WTC11 (cell line): ENCODE results near the gene EXOC4. TPM values are rescaled to one million over a fixed set of nuclear protein-coding genes. Genes with fewer than 3 reads are reported as not detected.

Experiments
- ATAC-seq: fragments of 200-7000 bp; cut with Tn5 transposase; 2 replicates; pipeline ENCODE4 v1.10.0; 2021; ENCODE audit warnings: mild to moderate bottlenecking, moderate library complexity
- CTCF ChIA-PET: fragments of 300-600 bp; sonication (Branson Sonifier 250); formaldehyde crosslinking; loops from one replicate; lab custom pipeline; 2021; ENCODE audit warnings: antibody characterized with exemption; lab: Charles Lee
- POLR2A ChIA-PET: fragments of 350-600 bp; sonication (Branson Sonifier 250); formaldehyde crosslinking; loops from one replicate; lab custom pipeline; 2021; ENCODE audit warnings: antibody characterized with exemption; lab: Charles Lee
- DNase-seq: peaks from one replicate; pipeline ENCODE4 v3.0.0; 2021; ENCODE audit warnings: low spot score
- H3K27ac Mint-ChIP-seq: 2 replicates; pipeline ENCODE4 v1.8.0; 2021; ENCODE audit warnings: mixed read lengths
- H3K27me3 Mint-ChIP-seq: 2 replicates; pipeline ENCODE4 v1.8.0; 2021; ENCODE audit warnings: low read depth, mild to moderate bottlenecking, moderate library complexity, mixed read lengths
- H3K36me3 Mint-ChIP-seq: 2 replicates; pipeline ENCODE4 v1.8.0; 2021; ENCODE audit warnings: mixed read lengths
- H3K4me1 Mint-ChIP-seq: 2 replicates; pipeline ENCODE4 v1.8.0; 2022; ENCODE audit warnings: mixed read lengths
- H3K4me3 Mint-ChIP-seq: 2 replicates; pipeline ENCODE4 v1.8.0; 2021; ENCODE audit warnings: mild to moderate bottlenecking, moderate library complexity, mixed read lengths
- H3K9me3 Mint-ChIP-seq: 2 replicates; pipeline ENCODE4 v1.8.0; 2021; ENCODE audit warnings: mixed read lengths
- ATF3 ChIP-seq: sonication (generic); formaldehyde crosslinking; conservative IDR thresholded peaks from 2 replicates; pipeline ENCODE4 v1.8.1; 2022; ENCODE audit warnings: mild to moderate bottlenecking, missing genetic modification reagents
- CREM ChIP-seq: sonication (generic); formaldehyde crosslinking; IDR thresholded peaks from 2 replicates; pipeline ENCODE4 v1.8.1; 2022; ENCODE audit warnings: mild to moderate bottlenecking, missing genetic modification reagents, moderate library complexity
- ELF4 ChIP-seq: sonication (generic); formaldehyde crosslinking; IDR thresholded peaks from 2 replicates; pipeline ENCODE4 v1.8.1; 2022; ENCODE audit warnings: low read depth, mild to moderate bottlenecking, moderate library complexity, missing genetic modification reagents
- EMX1 ChIP-seq: fragments of 250-450 bp; sonication (Bioruptor Pico); IDR thresholded peaks from 2 replicates; pipeline ENCODE4 v1.8.0; 2021; ENCODE audit warnings: mild to moderate bottlenecking
- FOXP4 ChIP-seq: sonication (generic); formaldehyde crosslinking; IDR thresholded peaks from 2 replicates; pipeline ENCODE4 v1.8.0; 2022; ENCODE audit warnings: mild to moderate bottlenecking, missing genetic modification reagents
- HMGA2 ChIP-seq: fragments of 250-450 bp; sonication (Bioruptor Pico); IDR thresholded peaks from 2 replicates; pipeline ENCODE4 v1.4.0; 2021; ENCODE audit warnings: mild to moderate bottlenecking, moderate library complexity
- JAZF1 ChIP-seq: fragments of 250-450 bp; sonication (Bioruptor Pico); IDR thresholded peaks from 2 replicates; pipeline ENCODE4 v1.9.0; 2021; ENCODE audit warnings: moderate library complexity, mild to moderate bottlenecking, inconsistent platforms
- MXD4 ChIP-seq: fragments of 250-450 bp; sonication (Bioruptor Pico); IDR thresholded peaks from 2 replicates; pipeline ENCODE4 v1.8.0; 2021; ENCODE audit warnings: mild to moderate bottlenecking, moderate library complexity, borderline replicate concordance
- NR1H2 ChIP-seq: sonication (generic); formaldehyde crosslinking; IDR thresholded peaks from 2 replicates; pipeline ENCODE4 v1.9.0; 2021; ENCODE audit warnings: mild to moderate bottlenecking, moderate library complexity, missing genetic modification reagents
- PRRX2 ChIP-seq: fragments of 250-450 bp; sonication (Bioruptor Pico); IDR thresholded peaks from 2 replicates; pipeline ENCODE4 v1.8.0; 2021; ENCODE audit warnings: mild to moderate bottlenecking
- SMAD3 ChIP-seq: sonication (generic); formaldehyde crosslinking; IDR thresholded peaks from 2 replicates; pipeline ENCODE4 v1.8.0; 2022; ENCODE audit warnings: missing genetic modification reagents, mild to moderate bottlenecking, borderline replicate concordance
- TCF7 ChIP-seq: sonication (generic); formaldehyde crosslinking; IDR thresholded peaks from 2 replicates; pipeline ENCODE4 v1.8.0; 2022; ENCODE audit warnings: mild to moderate bottlenecking, low read depth, missing genetic modification reagents, moderate library complexity
- TEAD4 ChIP-seq: sonication (generic); formaldehyde crosslinking; IDR thresholded peaks from 2 replicates; pipeline ENCODE4 v1.8.0; 2022; ENCODE audit warnings: mild to moderate bottlenecking, missing genetic modification reagents
- ZBTB21 ChIP-seq: sonication (generic); formaldehyde crosslinking; IDR thresholded peaks from 2 replicates; pipeline ENCODE4 v1.8.1; 2023; ENCODE audit warnings: mild to moderate bottlenecking, missing genetic modification reagents, borderline replicate concordance
- ZNF138 ChIP-seq: sonication (generic); formaldehyde crosslinking; conservative IDR thresholded peaks from 2 replicates; pipeline ENCODE4 v1.8.1; 2022; ENCODE audit warnings: mild to moderate bottlenecking, moderate library complexity, missing genetic modification reagents
- ZNF219 ChIP-seq: sonication (generic); formaldehyde crosslinking; IDR thresholded peaks from 2 replicates; pipeline ENCODE4 v1.8.0; 2023; ENCODE audit warnings: missing genetic modification reagents, mild to moderate bottlenecking, borderline replicate concordance
- total RNA-seq: library from RNA; stranded (reverse); gene quantifications from 3 replicates; pipeline ENCODE4 v1.2.3, GENCODE V29; 2021
- TF ChIP-seq, protein P1 (sequence below): fragments of 200-600 bp; IDR thresholded peaks from 2 replicates; pipeline ENCODE4 v1.8.0; 2022; ENCODE audit warnings: antibody characterized with exemption
- TF ChIP-seq, protein P2 (sequence below): sonication (generic); formaldehyde crosslinking; IDR thresholded peaks from 2 replicates; pipeline ENCODE4 v1.8.0; 2022; ENCODE audit warnings: missing genetic modification reagents

The EXOC4 gene
- total RNA-seq, 1 experiment from 2014 or later: 62.0 TPM

DNA sequence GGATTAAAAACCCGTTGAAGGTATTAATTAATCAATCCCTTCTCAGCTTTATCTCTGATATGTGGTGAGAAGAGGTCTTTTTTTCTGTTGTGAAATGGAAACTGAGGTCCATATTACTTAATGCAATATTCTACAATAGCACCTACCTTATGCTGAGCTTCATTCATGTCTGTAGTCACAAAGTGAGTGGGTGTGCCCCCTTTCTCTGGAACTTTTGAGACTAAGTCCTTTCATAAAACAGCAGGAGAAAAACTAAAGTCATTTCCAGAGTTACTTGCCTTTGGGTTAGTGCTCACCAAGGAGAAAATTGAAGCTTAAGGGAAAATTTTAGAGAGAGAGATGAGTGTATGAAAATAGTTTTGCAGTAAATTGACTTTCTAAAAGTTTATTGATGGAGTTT is 61.2 kb downstream of the EXOC4 start:
- H3K27ac Mint-ChIP-seq: no peak overlapping the region
- no peaks in the 10 kb centered on the region for H3K9me3 Mint-ChIP-seq
- H3K4me1 Mint-ChIP-seq: no peaks in the 10 kb centered on the region
- DNase-seq: no peak
- TF ChIP-seq PRRX2 (CRISPR knock-in tag) (no peak), ZNF219 (CRISPR knock-in tag) (no peak), ELF4 (CRISPR knock-in tag) (no peak), MXD4 (CRISPR knock-in tag) (no peak), ATF3 (no peak), CREM (no peak)
- TF ChIP-seq, protein P1, sequence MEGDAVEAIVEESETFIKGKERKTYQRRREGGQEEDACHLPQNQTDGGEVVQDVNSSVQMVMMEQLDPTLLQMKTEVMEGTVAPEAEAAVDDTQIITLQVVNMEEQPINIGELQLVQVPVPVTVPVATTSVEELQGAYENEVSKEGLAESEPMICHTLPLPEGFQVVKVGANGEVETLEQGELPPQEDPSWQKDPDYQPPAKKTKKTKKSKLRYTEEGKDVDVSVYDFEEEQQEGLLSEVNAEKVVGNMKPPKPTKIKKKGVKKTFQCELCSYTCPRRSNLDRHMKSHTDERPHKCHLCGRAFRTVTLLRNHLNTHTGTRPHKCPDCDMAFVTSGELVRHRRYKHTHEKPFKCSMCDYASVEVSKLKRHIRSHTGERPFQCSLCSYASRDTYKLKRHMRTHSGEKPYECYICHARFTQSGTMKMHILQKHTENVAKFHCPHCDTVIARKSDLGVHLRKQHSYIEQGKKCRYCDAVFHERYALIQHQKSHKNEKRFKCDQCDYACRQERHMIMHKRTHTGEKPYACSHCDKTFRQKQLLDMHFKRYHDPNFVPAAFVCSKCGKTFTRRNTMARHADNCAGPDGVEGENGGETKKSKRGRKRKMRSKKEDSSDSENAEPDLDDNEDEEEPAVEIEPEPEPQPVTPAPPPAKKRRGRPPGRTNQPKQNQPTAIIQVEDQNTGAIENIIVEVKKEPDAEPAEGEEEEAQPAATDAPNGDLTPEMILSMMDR: no peak
- POLR2A ChIA-PET: no interaction called here
- no peaks in the 10 kb centered on the region for H3K27me3 Mint-ChIP-seq
- no peak overlapping the region for H3K4me3 Mint-ChIP-seq
- no peak for ATAC-seq
- CTCF ChIA-PET: no interaction called here
- 0 out of 2 replicates have a peak, but pooled peaks cover under 1% of the 10 kb centered on the region for H3K36me3 Mint-ChIP-seq

- peaks cover 3% of the 10 kb centered on the region for H3K9me3 Mint-ChIP-seq
- H3K4me3 Mint-ChIP-seq: no peak overlapping the region
- ChIA-PET CTCF (no interaction called here), POLR2A (no interaction called here)
- H3K27ac Mint-ChIP-seq: no peak overlapping the region
- TF ChIP-seq JAZF1: no peak
- TF ChIP-seq HMGA2 (CRISPR knock-in tag): no peak
- no peak for TF ChIP-seq TEAD4 (CRISPR knock-in tag)
- TF ChIP-seq, protein P2, sequence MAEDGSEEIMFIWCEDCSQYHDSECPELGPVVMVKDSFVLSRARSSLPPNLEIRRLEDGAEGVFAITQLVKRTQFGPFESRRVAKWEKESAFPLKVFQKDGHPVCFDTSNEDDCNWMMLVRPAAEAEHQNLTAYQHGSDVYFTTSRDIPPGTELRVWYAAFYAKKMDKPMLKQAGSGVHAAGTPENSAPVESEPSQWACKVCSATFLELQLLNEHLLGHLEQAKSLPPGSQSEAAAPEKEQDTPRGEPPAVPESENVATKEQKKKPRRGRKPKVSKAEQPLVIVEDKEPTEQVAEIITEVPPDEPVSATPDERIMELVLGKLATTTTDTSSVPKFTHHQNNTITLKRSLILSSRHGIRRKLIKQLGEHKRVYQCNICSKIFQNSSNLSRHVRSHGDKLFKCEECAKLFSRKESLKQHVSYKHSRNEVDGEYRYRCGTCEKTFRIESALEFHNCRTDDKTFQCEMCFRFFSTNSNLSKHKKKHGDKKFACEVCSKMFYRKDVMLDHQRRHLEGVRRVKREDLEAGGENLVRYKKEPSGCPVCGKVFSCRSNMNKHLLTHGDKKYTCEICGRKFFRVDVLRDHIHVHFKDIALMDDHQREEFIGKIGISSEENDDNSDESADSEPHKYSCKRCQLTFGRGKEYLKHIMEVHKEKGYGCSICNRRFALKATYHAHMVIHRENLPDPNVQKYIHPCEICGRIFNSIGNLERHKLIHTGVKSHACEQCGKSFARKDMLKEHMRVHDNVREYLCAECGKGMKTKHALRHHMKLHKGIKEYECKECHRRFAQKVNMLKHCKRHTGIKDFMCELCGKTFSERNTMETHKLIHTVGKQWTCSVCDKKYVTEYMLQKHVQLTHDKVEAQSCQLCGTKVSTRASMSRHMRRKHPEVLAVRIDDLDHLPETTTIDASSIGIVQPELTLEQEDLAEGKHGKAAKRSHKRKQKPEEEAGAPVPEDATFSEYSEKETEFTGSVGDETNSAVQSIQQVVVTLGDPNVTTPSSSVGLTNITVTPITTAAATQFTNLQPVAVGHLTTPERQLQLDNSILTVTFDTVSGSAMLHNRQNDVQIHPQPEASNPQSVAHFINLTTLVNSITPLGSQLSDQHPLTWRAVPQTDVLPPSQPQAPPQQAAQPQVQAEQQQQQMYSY (CRISPR knock-in tag): no peak
- no peak for TF ChIP-seq SMAD3 (CRISPR knock-in tag)
- TF ChIP-seq ZBTB21 (CRISPR knock-in tag): no peak
- TF ChIP-seq TCF7 (CRISPR knock-in tag): no peak
- TF ChIP-seq FOXP4: no peak
- no peak for TF ChIP-seq NR1H2 (CRISPR knock-in tag)
- TF ChIP-seq ZNF138 (CRISPR knock-in tag): no peak
- TF ChIP-seq EMX1 (CRISPR knock-in tag): no peak
- peaks cover 12% of the 10 kb centered on the region for H3K36me3 Mint-ChIP-seq
- no peak for ATAC-seq
- DNase-seq: no peak
- H3K27me3 Mint-ChIP-seq: no peaks in the 10 kb centered on the region
- no peaks in the 10 kb centered on the region for H3K4me1 Mint-ChIP-seq
These were observed 62.6 kb downstream of the EXOC4 start for GRCh38 chr7:133315332-133316040.
